ENCODE measurements around the gene SEC23A.
"Not testable (repeated sequence)": the region's sequence is repeated elsewhere in the genome, so short reads cannot be mapped to it uniquely, and the experiment has no call there.

Gene SEC23A

GRCh38 chr14:39102969-39103957 is at the start of gene SEC23A:
Gene SEC23A, minus strand, starts transcription at chr14:39103235. Its CDS starts 7,117 bp downstream, at chr14:39096118.
- Histone ChIP-seq H3K4me3 (replicated peaks; ENCODE audit: low read depth, low read length) (peak within 1 kb of the TSS; percentile 67), H3K36me3 (ENCODE audit: control insufficient read depth, insufficient read depth, low read length) (no peaks in the 10 kb centered on the region), H3K27me3 (replicated peaks; ENCODE audit: control insufficient read depth, insufficient read depth, low read length) (no peaks in the 10 kb centered on the region)
- peak; percentile 7 for TF ChIP-seq CTCF (IDR thresholded peaks at IDR 0.05; ENCODE audit: insufficient read depth, low read length, poor library complexity, severe bottlenecking)
- peak; percentile 89 for DNase-seq (ENCODE audit: extremely low read depth, insufficient read length)

- no peak for TF ChIP-seq CTCF (IDR thresholded peaks at IDR 0.05; ENCODE audit: insufficient read depth, low read length, poor library complexity, severe bottlenecking)
- DNase-seq (ENCODE audit: extremely low read depth, insufficient read length) = no peak
- peaks cover 4% of the 10 kb centered on the region for H3K36me3 ChIP-seq (ENCODE audit: control insufficient read depth, insufficient read depth, low read length)
- no peak overlapping the region for H3K4me3 ChIP-seq (replicated peaks; ENCODE audit: low read depth, low read length)
- H3K27me3 ChIP-seq (replicated peaks; ENCODE audit: control insufficient read depth, insufficient read depth, low read length) = no peaks in the 10 kb centered on the region
Observed at GRCh38 chr14:39145266-39145966, 42.4 kb upstream of the SEC23A start.

- not testable (repeated sequence) for DNase-seq (ENCODE audit: extremely low read depth, insufficient read length); H3K4me3 ChIP-seq (replicated peaks; ENCODE audit: low read depth, low read length); H3K36me3 ChIP-seq (ENCODE audit: control insufficient read depth, insufficient read depth, low read length); H3K27me3 ChIP-seq (replicated peaks; ENCODE audit: control insufficient read depth, insufficient read depth, low read length)
Observed at GRCh38 chr14:39143226-39143625, 40.2 kb upstream of the SEC23A start.

DNA sequence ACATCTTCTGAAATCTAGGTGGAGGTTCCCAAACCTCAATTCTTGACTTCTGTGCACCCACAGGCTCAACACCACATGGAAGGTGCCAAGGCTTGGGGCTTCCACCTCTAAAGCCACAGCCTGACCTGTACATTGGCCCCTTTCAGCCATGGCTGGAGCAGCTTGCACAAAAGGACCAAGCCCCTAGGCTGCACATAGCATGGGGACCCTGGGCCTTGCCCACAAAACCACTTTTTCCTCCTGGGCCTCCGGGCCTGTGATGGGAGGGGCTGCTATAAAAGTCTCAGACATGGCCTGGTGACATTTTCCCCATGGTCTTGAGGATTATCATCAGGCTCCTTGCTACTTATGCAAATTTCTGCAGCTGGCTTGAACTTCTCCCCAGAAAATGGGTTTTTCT is 38.6 kb upstream of the SEC23A start:
- H3K4me3 ChIP-seq (replicated peaks; ENCODE audit: low read depth, low read length); DNase-seq (ENCODE audit: extremely low read depth, insufficient read length); H3K27me3 ChIP-seq (replicated peaks; ENCODE audit: control insufficient read depth, insufficient read depth, low read length); H3K36me3 ChIP-seq (ENCODE audit: control insufficient read depth, insufficient read depth, low read length): not testable (repeated sequence)

- Histone ChIP-seq H3K27me3 (replicated peaks; ENCODE audit: control insufficient read depth, insufficient read depth, low read length) (no peaks in the 10 kb centered on the region), H3K36me3 (ENCODE audit: control insufficient read depth, insufficient read depth, low read length) (peaks cover 5% of the 10 kb centered on the region), H3K4me3 (replicated peaks; ENCODE audit: low read depth, low read length) (no peak overlapping the region)
- DNase-seq (ENCODE audit: extremely low read depth, insufficient read length) = no peak
- TF ChIP-seq CTCF (IDR thresholded peaks at IDR 0.05; ENCODE audit: insufficient read depth, low read length, poor library complexity, severe bottlenecking) = no peak
Observed at GRCh38 chr14:39140170-39140569, 37.1 kb upstream of the SEC23A start.

DNA sequence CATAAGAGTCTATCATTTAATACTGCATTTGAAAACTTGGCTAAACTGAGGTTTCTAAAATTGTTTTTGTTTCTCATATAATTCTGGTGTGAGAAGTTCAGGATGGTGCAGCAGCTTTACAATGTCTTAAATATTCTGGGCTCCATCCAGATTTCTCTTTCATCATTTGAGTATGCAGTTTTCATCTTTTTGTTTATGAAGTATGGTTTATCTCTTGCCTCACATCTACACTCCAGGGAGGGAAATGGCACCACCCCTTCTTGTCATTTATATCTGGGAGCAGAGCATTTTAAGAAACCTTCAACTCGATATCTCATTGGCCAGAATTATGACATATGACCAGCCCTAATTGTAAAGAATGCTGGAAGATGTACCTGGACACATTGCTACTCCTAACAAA is 35.4 kb upstream of the SEC23A start:
- Histone ChIP-seq H3K4me3 (replicated peaks; ENCODE audit: low read depth, low read length) (no peak overlapping the region), H3K27me3 (replicated peaks; ENCODE audit: control insufficient read depth, insufficient read depth, low read length) (no peaks in the 10 kb centered on the region), H3K36me3 (ENCODE audit: control insufficient read depth, insufficient read depth, low read length) (peaks cover 8% of the 10 kb centered on the region)
- TF ChIP-seq CTCF (IDR thresholded peaks at IDR 0.05; ENCODE audit: insufficient read depth, low read length, poor library complexity, severe bottlenecking) = no peak
- no peak for DNase-seq (ENCODE audit: extremely low read depth, insufficient read length)

GRCh38 chr14:39137835-39138234 is 34.8 kb upstream of the SEC23A start:
- DNase-seq (ENCODE audit: extremely low read depth, insufficient read length); H3K27me3 ChIP-seq (replicated peaks; ENCODE audit: control insufficient read depth, insufficient read depth, low read length); H3K36me3 ChIP-seq (ENCODE audit: control insufficient read depth, insufficient read depth, low read length); H3K4me3 ChIP-seq (replicated peaks; ENCODE audit: low read depth, low read length): not testable (repeated sequence)
